GM18526 (cell line): Measurements from ENCODE around the gene ZBTB7B.

Experiments used
- POLR2A ChIP-seq: IDR thresholded peaks from 3 replicates; pipeline ENCODE4 v1.6.1; 2011; ENCODE audit not compliant: insufficient read length; ENCODE audit errors: extremely low read depth

ZBTB7B gene

GRCh38 chr1:155044812-155045657, 42.4 kb downstream of the ZBTB7B start:
- TF ChIP-seq POLR2A, result no peak

GRCh38 chr1:155048449-155049334, 46.1 kb downstream of the ZBTB7B start:
- no peak for TF ChIP-seq POLR2A

- no peak for TF ChIP-seq POLR2A
These were observed 47.3 kb downstream of the ZBTB7B start for GRCh38 chr1:155049651-155050559.

- peak; percentile 40 for TF ChIP-seq POLR2A
These were observed 48.1 kb downstream of the ZBTB7B start, which contains the start of gene ADAM15 for GRCh38 chr1:155050560-155051341. Gene ADAM15, plus strand, starts transcription at chr1:155051316. Its CDS starts 71 bp downstream, at chr1:155051387.

- no peak for TF ChIP-seq POLR2A
These were observed 48.8 kb downstream of the ZBTB7B start for GRCh38 chr1:155051342-155051776.

- no peak for TF ChIP-seq POLR2A
These were observed 49.3 kb downstream of the ZBTB7B start for GRCh38 chr1:155051777-155052398.

- TF ChIP-seq POLR2A, result no peak
These were observed 50.1 kb downstream of the ZBTB7B start for GRCh38 chr1:155052439-155053395.

GRCh38 chr1:155053531-155054105, 51.0 kb downstream of the ZBTB7B start:
- TF ChIP-seq POLR2A, result no peak

GRCh38 chr1:155057104-155057503, 54.5 kb downstream of the ZBTB7B start:
- no peak for TF ChIP-seq POLR2A

- TF ChIP-seq POLR2A, result no peak
These were observed 55.2 kb downstream of the ZBTB7B start for GRCh38 chr1:155057788-155058211.

GRCh38 chr1:155060736-155061135, 58.1 kb downstream of the ZBTB7B start:
- no peak for TF ChIP-seq POLR2A
